GM12878 (cell line): ENCODE results near the gene CDSN. TPM values are rescaled to one million over a fixed set of nuclear protein-coding genes. Genes with fewer than 3 reads are reported as not detected.

Source experiments
- ATAC-seq: fragments of 200-7000 bp; cut with Tn5 transposase; 3 replicates; pipeline ENCODE4 v1.9.1; 2020; ENCODE audit warnings: mild to moderate bottlenecking, moderate library complexity
- BruUV-seq: library from RNA; stranded (reverse); fragments of 400-500 nt; replicated peaks from 2 replicates; lab custom pipeline; 2021; lab: Mats Ljungman, UMichigan
- CTCF ChIA-PET: fragments of 300-600 bp; sonication (Branson Sonifier 250); formaldehyde crosslinking; extraction: SDS; loops from one replicate; lab custom pipeline; 2021; ENCODE audit warnings: inconsistent platforms; lab: Yijun Ruan, JAX
- POLR2A ChIA-PET: fragments of 350-600 bp; formaldehyde crosslinking; extraction: SDS; loops from one replicate; lab custom pipeline; 2021; ENCODE audit warnings: inconsistent platforms; lab: Charles Lee
- RAD21 ChIA-PET: fragments of 300-600 bp; sonication (Branson Sonifier 250); formaldehyde crosslinking; loops from one replicate; lab custom pipeline; 2023; ENCODE audit warnings: antibody characterized with exemption; ENCODE audit not compliant: unreplicated experiment; lab: Charles Lee
- SMC1A ChIA-PET: fragments of 300-600 bp; sonication (Branson Sonifier 250); formaldehyde crosslinking; loops from one replicate; lab custom pipeline; 2023; ENCODE audit not compliant: unreplicated experiment, uncharacterized antibody; lab: Charles Lee
- DNase-seq: peaks from one replicate; pipeline ENCODE4 v3.0.0-alpha.2; 2011; ENCODE audit warnings: low read depth, low spot score
- FAIRE-seq: peaks from 3 replicates; lab custom pipeline; 2011; peaks lifted over from hg19 to GRCh38; lab: Jason Lieb, UNC
- H2AFZ ChIP-seq: 2 replicates; pipeline ENCODE4 v1.6.0; 2011; ENCODE audit warnings: low read depth, low read length, control low read depth; ENCODE audit not compliant: control insufficient read depth
- H3K27ac ChIP-seq: 2 replicates; pipeline ENCODE4 v1.5.1; 2011; ENCODE audit warnings: control low read depth; ENCODE audit not compliant: control insufficient read depth, insufficient read depth
- H3K27me3 ChIP-seq, 2 experiments: replicated peaks in 1 of 2; 2 replicates each; pipeline versions ENCODE4 v1.6.0 to v1.6.1; 2011; ENCODE audit warnings: low read length in 1 of 2; ENCODE audit not compliant: control insufficient read depth in 2 of 2, insufficient read depth in 2 of 2
- H3K36me3 ChIP-seq, 2 experiments: 2 replicates each; pipeline ENCODE4 v1.5.1; 2011; ENCODE audit warnings: low read length in 1 of 2; ENCODE audit not compliant: control insufficient read depth in 2 of 2, insufficient read depth in 2 of 2
- H3K4me1 ChIP-seq: 2 replicates; pipeline ENCODE4 v1.6.1; 2011; ENCODE audit warnings: mild to moderate bottlenecking, low read length, moderate library complexity, mixed read lengths; ENCODE audit not compliant: control insufficient read depth, insufficient read depth
- H3K4me2 ChIP-seq: 2 replicates; pipeline ENCODE4 v1.6.0; 2011; ENCODE audit warnings: control low read depth; ENCODE audit not compliant: control insufficient read depth, insufficient read depth
- H3K4me3 ChIP-seq: fragments of 200-600 bp; sonication (generic); 2 replicates; pipeline ENCODE4 v1.5.1; 2016
- H3K79me2 ChIP-seq: 2 replicates; pipeline ENCODE4 v1.6.0; 2011; ENCODE audit warnings: low read length; ENCODE audit not compliant: control insufficient read depth, insufficient read depth
- H3K9ac ChIP-seq: 2 replicates; pipeline ENCODE4 v1.8.0; 2011; ENCODE audit warnings: low read length, control low read depth, mixed read lengths; ENCODE audit not compliant: control insufficient read depth, insufficient read depth
- H3K9me3 ChIP-seq: replicated peaks from 3 replicates; pipeline ENCODE4 v1.5.1; 2011; ENCODE audit warnings: mild to moderate bottlenecking, low read length; ENCODE audit not compliant: control insufficient read depth, insufficient read depth
- H4K20me1 ChIP-seq: 2 replicates; pipeline ENCODE4 v1.6.0; 2011; ENCODE audit not compliant: control insufficient read depth, insufficient read depth
- BACH1 ChIP-seq: fragments of 450-650 bp; IDR thresholded peaks from 2 replicates; pipeline ENCODE4 v1.6.1; 2017; ENCODE audit warnings: mild to moderate bottlenecking, borderline replicate concordance
- BMI1 ChIP-seq: fragments of 450-650 bp; IDR thresholded peaks from 2 replicates; pipeline ENCODE4 v1.6.1; 2016; ENCODE audit warnings: mild to moderate bottlenecking, moderate library complexity, borderline replicate concordance
- CBX5 ChIP-seq: sonication (generic); IDR thresholded peaks from 2 replicates; pipeline ENCODE4 v1.6.1; 2016; ENCODE audit warnings: low read depth, moderate library complexity, mild to moderate bottlenecking, inconsistent platforms
- CHD4 ChIP-seq: fragments of 200-600 bp; sonication (generic); IDR thresholded peaks from 2 replicates; pipeline ENCODE4 v1.6.1; 2016; ENCODE audit warnings: mild to moderate bottlenecking
- CREB1 ChIP-seq: IDR thresholded peaks from 2 replicates; pipeline ENCODE4 v1.6.1; 2012; ENCODE audit warnings: low read depth, mild to moderate bottlenecking, inconsistent platforms
- EED ChIP-seq: sonication (generic); IDR thresholded peaks from 2 replicates; pipeline ENCODE4 v1.6.1; 2016; ENCODE audit warnings: antibody characterized with exemption, low read depth
- ESRRA ChIP-seq: IDR thresholded peaks from 2 replicates; pipeline ENCODE4 v1.6.1; 2012; ENCODE audit warnings: mild to moderate bottlenecking, low read length, improper control_type of control experiment
- ETV6 ChIP-seq, 2 experiments: fragments of 450-650 bp in 1 of 2; IDR thresholded peaks in 1 of 2; conservative IDR thresholded peaks in 1 of 2; 2 replicates each; pipeline ENCODE4 v1.6.1; 2014; ENCODE audit warnings: antibody characterized with exemption in 1 of 2, borderline replicate concordance in 1 of 2, low read depth in 1 of 2, mild to moderate bottlenecking in 1 of 2, moderate library complexity in 1 of 2
- FOXM1 ChIP-seq: IDR thresholded peaks from 2 replicates; pipeline ENCODE4 v1.6.1; 2012; ENCODE audit warnings: low read depth, mild to moderate bottlenecking, inconsistent platforms, low read length, moderate library complexity
- KAT2A ChIP-seq: conservative IDR thresholded peaks from 2 replicates; pipeline ENCODE4 v1.6.1; 2011; ENCODE audit warnings: low read depth, low read length; ENCODE audit not compliant: control insufficient read depth
- MEF2B ChIP-seq: fragments of 450-650 bp; IDR thresholded peaks from 2 replicates; pipeline ENCODE4 v1.6.1; 2018; ENCODE audit warnings: mild to moderate bottlenecking, moderate library complexity; ENCODE audit not compliant: partially characterized antibody, poor library complexity, severe bottlenecking
- MYC ChIP-seq: IDR thresholded peaks from 2 replicates; pipeline ENCODE4 v1.6.1; 2011; ENCODE audit warnings: mild to moderate bottlenecking, low read length, moderate library complexity, inconsistent platforms; ENCODE audit not compliant: insufficient read depth, insufficient replicate concordance, insufficient read length, severe bottlenecking
- SIN3A ChIP-seq: IDR thresholded peaks from 2 replicates; pipeline ENCODE4 v1.6.1; 2012; ENCODE audit warnings: low read depth, low read length, improper control_type of control experiment
- SMAD1 ChIP-seq: fragments of 450-650 bp; IDR thresholded peaks from 2 replicates; pipeline ENCODE4 v1.6.1; 2018; ENCODE audit warnings: mild to moderate bottlenecking, low read depth; ENCODE audit not compliant: partially characterized antibody
- SMAD5 ChIP-seq: IDR thresholded peaks from 2 replicates; pipeline ENCODE4 v1.6.1; 2016; ENCODE audit warnings: antibody characterized with exemption, low read depth
- WRNIP1 ChIP-seq: IDR thresholded peaks from 2 replicates; pipeline ENCODE4 v1.6.1; 2011; ENCODE audit warnings: low read depth, low read length, improper control_type of control experiment, borderline replicate concordance
- WGBS: methylation state at CpG from one replicate; pipeline ENCODE4 v1.1.6; 2016; ENCODE audit warnings: low lambda C conversion rate; ENCODE audit not compliant: insufficient replicate concordance, insufficient coverage; ENCODE audit errors: missing lambda C conversion rate; 5-methylcytosine and 5-hydroxymethylcytosine counted together
- in situ Hi-C: fragments of 300-500 bp; cut with MboI; formaldehyde crosslinking; loops from 9 replicates; pipeline ENCODE4 v1.14.3; 2018; ENCODE audit warnings: mixed read lengths
- intact Hi-C: fragments of 100-400 bp; cut with micrococcal nuclease; formaldehyde crosslinking; loops from one replicate; pipeline ENCODE4 v1.14.2; 2022; ENCODE audit not compliant: unreplicated experiment
- polyA plus RNA-seq, 11 experiments: library from polyadenylated mRNA; depleted of rRNA in 4 of 11; unstranded in 6 of 11; stranded (reverse) in 5 of 11; fragments of >200 nt; fragmentation: Nextera tagmentation in 4 of 11; fragmentation: Illumina TruSeq in 1 of 11; extraction: Ambion mirVana in 4 of 11; extraction: Trizol in 1 of 11; gene quantifications; 1 replicate in 1 of 11; 2 replicates in 10 of 11; pipeline versions ENCODE4 v1.2.1 to v1.2.3, GENCODE V29; 2011 to 2016; ENCODE audit warnings: inconsistent platforms in 2 of 11, missing spikeins in 2 of 11, low read depth in 1 of 11
- total RNA-seq, 4 experiments: library from RNA; depleted of rRNA in 3 of 4; stranded (reverse); fragments of >200 nt in 3 of 4; fragmentation: Illumina TruSeq in 1 of 4; extraction: Trizol in 1 of 4; gene quantifications; 2 replicates each; pipeline versions ENCODE4 v1.2.1 to v1.2.3, GENCODE V29; 2013 to 2021
- TF ChIP-seq, protein P1 (sequence below): IDR thresholded peaks from 2 replicates; pipeline ENCODE4 v1.6.1; 2011; ENCODE audit warnings: low read depth, mild to moderate bottlenecking, low read length, moderate library complexity, borderline replicate concordance; ENCODE audit errors: extremely low read depth
- TF ChIP-seq, protein P2 (sequence below): fragments of 450-650 bp; IDR thresholded peaks from 2 replicates; pipeline ENCODE4 v1.6.1; 2014; ENCODE audit warnings: mild to moderate bottlenecking

The CDSN gene
- total and polyA plus RNA-seq, 10 of the 15 experiments (the other 5 are each of a cell fraction or from before 2014, with no cell fraction given), result 0.01 TPM; not detected in 9

DNA sequence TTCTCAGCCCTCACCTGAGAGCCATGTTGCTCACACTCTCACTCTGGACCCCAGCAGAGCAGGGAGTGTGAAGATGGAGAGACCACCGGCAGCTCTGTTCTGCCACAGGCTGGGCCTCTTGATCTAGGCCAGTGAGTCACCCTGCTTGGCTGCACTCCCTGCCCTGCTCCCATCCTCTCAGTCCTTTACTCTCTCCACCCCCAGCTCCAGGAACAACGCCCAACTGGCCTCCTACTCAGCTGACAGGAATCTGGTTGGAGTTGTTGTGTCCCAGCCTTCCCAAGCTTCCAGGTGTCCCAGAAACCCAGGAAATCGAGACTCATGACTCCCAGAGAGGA is 5.7 kb downstream of the CDSN start, which contains the start of gene PSORS1C1 (continued):
- no peak for TF ChIP-seq EED
- TF ChIP-seq KAT2A, result no peak
- TF ChIP-seq SMAD1, result no peak
- no peak for TF ChIP-seq ESRRA

DNA sequence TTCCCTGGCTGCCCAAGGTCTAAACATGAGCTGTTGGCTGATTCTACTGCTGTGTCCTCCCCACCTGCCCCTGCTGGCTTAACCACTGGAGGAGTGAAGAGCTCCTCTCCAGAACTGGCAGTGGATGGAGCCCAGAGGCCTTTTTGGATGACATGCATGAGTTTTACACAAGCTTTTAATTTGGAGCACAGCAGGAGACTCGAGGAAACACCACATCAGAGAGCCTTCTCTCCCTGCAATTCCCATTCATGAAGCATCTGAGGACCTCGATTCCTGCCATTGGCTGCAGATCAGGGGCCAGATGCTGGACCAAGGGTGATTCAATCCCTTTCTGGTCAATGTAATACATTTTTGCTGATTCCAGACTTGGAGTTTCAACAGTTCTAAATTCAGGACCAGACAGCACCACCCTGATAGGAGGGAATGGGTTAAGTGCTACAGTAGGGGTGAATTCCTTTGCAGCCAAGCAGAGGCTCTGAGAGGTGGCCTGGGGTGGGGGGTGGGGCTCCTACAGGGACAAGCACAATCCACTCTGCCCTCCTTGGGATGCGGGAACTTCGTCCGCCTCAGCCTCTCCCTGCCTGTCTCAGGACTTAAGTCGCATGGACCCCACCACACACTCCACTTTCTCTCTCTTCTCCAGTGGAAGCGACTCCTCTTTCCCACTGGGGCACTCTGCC is 6.2 kb downstream of the CDSN start:
- Histone ChIP-seq H2AFZ (no peak overlapping the region), H3K9ac (no peak overlapping the region), H3K4me2 (no peak overlapping the region)
- TF ChIP-seq CBX5 (no peak), SMAD5 (no peak), FOXM1 (no peak), SIN3A (no peak), MEF2B (no peak), CREB1 (no peak), CHD4 (no peak), WRNIP1 (no peak), BMI1 (no peak), ETV6 (conservative IDR thresholded peaks at IDR 0.05 in 1 of 2, IDR thresholded peaks at IDR 0.05 in 1 of 2; ENCODE audit: borderline replicate concordance in 1 of 2, low read depth in 1 of 2) (no peak), BACH1 (no peak), MYC (no peak)
- TF ChIP-seq, protein P1, sequence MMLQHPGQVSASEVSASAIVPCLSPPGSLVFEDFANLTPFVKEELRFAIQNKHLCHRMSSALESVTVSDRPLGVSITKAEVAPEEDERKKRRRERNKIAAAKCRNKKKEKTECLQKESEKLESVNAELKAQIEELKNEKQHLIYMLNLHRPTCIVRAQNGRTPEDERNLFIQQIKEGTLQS, result no peak
- TF ChIP-seq, protein P2, sequence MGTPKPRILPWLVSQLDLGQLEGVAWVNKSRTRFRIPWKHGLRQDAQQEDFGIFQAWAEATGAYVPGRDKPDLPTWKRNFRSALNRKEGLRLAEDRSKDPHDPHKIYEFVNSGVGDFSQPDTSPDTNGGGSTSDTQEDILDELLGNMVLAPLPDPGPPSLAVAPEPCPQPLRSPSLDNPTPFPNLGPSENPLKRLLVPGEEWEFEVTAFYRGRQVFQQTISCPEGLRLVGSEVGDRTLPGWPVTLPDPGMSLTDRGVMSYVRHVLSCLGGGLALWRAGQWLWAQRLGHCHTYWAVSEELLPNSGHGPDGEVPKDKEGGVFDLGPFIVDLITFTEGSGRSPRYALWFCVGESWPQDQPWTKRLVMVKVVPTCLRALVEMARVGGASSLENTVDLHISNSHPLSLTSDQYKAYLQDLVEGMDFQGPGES, result no peak

More for the DNA sequence above, 6.2 kb downstream of the CDSN start:
- Histone ChIP-seq H3K9me3 (no peaks in the 10 kb centered on the region), H3K79me2 (no peaks in the 10 kb centered on the region), H3K4me3 (no peak overlapping the region), H3K4me1 (no peaks in the 10 kb centered on the region), H3K27me3 (peaks cover 3 to 4% of the 10 kb centered on the region in 2 experiments; a peak in 3 of 4 replicates), H3K36me3 (no peaks in the 10 kb centered on the region), H4K20me1 (no peaks in the 10 kb centered on the region), H3K27ac (no peak overlapping the region)
- 28% methylated on average over 7 of the region's 7 CpGs for WGBS
- intact Hi-C loops, result no loop called here
- in situ Hi-C loops, result no loop called here
- no peak for DNase-seq
- CTCF ChIA-PET, result interaction anchor here (1.3 kb wide), 1 partner anchor 22 kb away, joined by 3 read pairs; no protein-coding TSS in a partner anchor
- no peak for FAIRE-seq
- POLR2A ChIA-PET, result no interaction called here
- RAD21 ChIA-PET, result interaction anchor here (1.0 to 1.3 kb wide), 2 partner anchors 13 to 25 kb away, joined by 3 read pairs; no protein-coding TSS in a partner anchor
- no peak for ATAC-seq
- BruUV-seq, result no TSS peak
- SMC1A ChIA-PET, result no interaction called here
